ENCODE measurements around the gene DPEP1.

GRCh38 chr16:89641458-89642119 lies 28.1 kb downstream of the DPEP1 start:
- TF ChIP-seq, protein P1, sequence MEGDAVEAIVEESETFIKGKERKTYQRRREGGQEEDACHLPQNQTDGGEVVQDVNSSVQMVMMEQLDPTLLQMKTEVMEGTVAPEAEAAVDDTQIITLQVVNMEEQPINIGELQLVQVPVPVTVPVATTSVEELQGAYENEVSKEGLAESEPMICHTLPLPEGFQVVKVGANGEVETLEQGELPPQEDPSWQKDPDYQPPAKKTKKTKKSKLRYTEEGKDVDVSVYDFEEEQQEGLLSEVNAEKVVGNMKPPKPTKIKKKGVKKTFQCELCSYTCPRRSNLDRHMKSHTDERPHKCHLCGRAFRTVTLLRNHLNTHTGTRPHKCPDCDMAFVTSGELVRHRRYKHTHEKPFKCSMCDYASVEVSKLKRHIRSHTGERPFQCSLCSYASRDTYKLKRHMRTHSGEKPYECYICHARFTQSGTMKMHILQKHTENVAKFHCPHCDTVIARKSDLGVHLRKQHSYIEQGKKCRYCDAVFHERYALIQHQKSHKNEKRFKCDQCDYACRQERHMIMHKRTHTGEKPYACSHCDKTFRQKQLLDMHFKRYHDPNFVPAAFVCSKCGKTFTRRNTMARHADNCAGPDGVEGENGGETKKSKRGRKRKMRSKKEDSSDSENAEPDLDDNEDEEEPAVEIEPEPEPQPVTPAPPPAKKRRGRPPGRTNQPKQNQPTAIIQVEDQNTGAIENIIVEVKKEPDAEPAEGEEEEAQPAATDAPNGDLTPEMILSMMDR (IDR thresholded peaks at IDR 0.05): no peak
- TF ChIP-seq POLR2A (IDR thresholded peaks at IDR 0.05): no peak
